GM12891 (cell line): ENCODE results near the gene TGFBR3.

Source experiments
- PAX5 ChIP-seq: IDR thresholded peaks from 2 replicates; pipeline ENCODE4 v1.6.1; 2011; ENCODE audit warnings: low read length, moderate library complexity, mild to moderate bottlenecking; ENCODE audit not compliant: insufficient read depth, severe bottlenecking
- POLR2A ChIP-seq: IDR thresholded peaks from 2 replicates; pipeline ENCODE4 v1.6.1; 2011; ENCODE audit warnings: low read depth, low read length, control low read depth
- POLR2AphosphoS5 ChIP-seq: IDR thresholded peaks from 2 replicates; pipeline ENCODE4 v1.6.1; 2011; ENCODE audit warnings: low read depth, low read length, control low read depth
- POU2F2 ChIP-seq: IDR thresholded peaks from 2 replicates; pipeline ENCODE4 v1.6.1; 2011; ENCODE audit warnings: low read depth, mild to moderate bottlenecking, control low read depth, low read length, moderate library complexity
- SPI1 ChIP-seq: IDR thresholded peaks from 2 replicates; pipeline ENCODE4 v1.6.1; 2011; ENCODE audit warnings: low read depth, low read length, control low read depth
- TAF1 ChIP-seq: IDR thresholded peaks from 2 replicates; pipeline ENCODE4 v1.6.1; 2011; ENCODE audit warnings: low read depth, low read length, control low read depth

GRCh38 chr1:91807921-91808620 lies 77.9 kb downstream of the TGFBR3 start:
- TF ChIP-seq POLR2AphosphoS5 (no peak), POLR2A (no peak), SPI1 (no peak), TAF1 (no peak), PAX5 (no peak), POU2F2 (no peak)
